Endothelial cell of umbilical vein (primary cell): Measurements from ENCODE around the gene ATP8A1. TPM values are rescaled to one million over a fixed set of nuclear protein-coding genes. Genes with fewer than 3 reads are reported as not detected.

Source experiments
- BruUV-seq: library from RNA; stranded (reverse); fragments of 400-500 nt; replicated peaks from 2 replicates; lab custom pipeline; 2021; lab: Mats Ljungman, UMichigan
- CTCF ChIA-PET: fragments of 300-600, 350-600 bp; sonication (Branson Sonifier 250); formaldehyde crosslinking; loops from one replicate; lab custom pipeline; 2021; ENCODE audit warnings: antibody characterized with exemption, inconsistent platforms; lab: Charles Lee
- POLR2A ChIA-PET: fragments of 300-600, 350-600 bp; sonication (Branson Sonifier 250); formaldehyde crosslinking; loops from one replicate; lab custom pipeline; 2021; ENCODE audit warnings: antibody characterized with exemption, inconsistent platforms; lab: Charles Lee
- DNase-seq: peaks from one replicate; pipeline ENCODE4 v3.0.0-alpha.2; 2011; ENCODE audit warnings: low read depth, low spot score
- FAIRE-seq: peaks from 2 replicates; lab custom pipeline; 2011; peaks lifted over from hg19 to GRCh38; lab: Jason Lieb, UNC
- H2AFZ ChIP-seq: 2 replicates; pipeline ENCODE4 v1.6.0; 2012; ENCODE audit warnings: low read depth, low read length, control low read depth, inconsistent platforms
- H3K27ac ChIP-seq: 2 replicates; pipeline ENCODE4 v1.5.1; 2011; ENCODE audit warnings: low read depth, mild to moderate bottlenecking, control low read depth, low read length, moderate library complexity; ENCODE audit not compliant: insufficient read depth
- H3K27me3 ChIP-seq, 2 experiments: 2 replicates each; pipeline versions ENCODE4 v1.6.0 to v1.6.1; 2011; ENCODE audit warnings: low read length in 2 of 2, mixed read lengths in 1 of 2; ENCODE audit not compliant: control insufficient read depth in 2 of 2, insufficient read depth in 2 of 2
- H3K36me3 ChIP-seq, 2 experiments: 2 replicates in 1 of 2; 3 replicates in 1 of 2; pipeline ENCODE4 v1.5.1; 2011; ENCODE audit warnings: low read length in 2 of 2, mild to moderate bottlenecking in 1 of 2, moderate library complexity in 1 of 2; ENCODE audit not compliant: control insufficient read depth in 2 of 2, insufficient read depth in 2 of 2; ENCODE audit errors: extremely low read depth in 1 of 2
- H3K4me1 ChIP-seq: 3 replicates; pipeline ENCODE4 v1.5.1; 2011; ENCODE audit warnings: mild to moderate bottlenecking, low read length; ENCODE audit not compliant: control insufficient read depth, insufficient read depth; ENCODE audit errors: extremely low read depth
- H3K4me2 ChIP-seq: 2 replicates; pipeline ENCODE4 v1.6.1; 2011; ENCODE audit warnings: low read length, control low read depth, mixed read lengths; ENCODE audit not compliant: insufficient read depth
- H3K4me3 ChIP-seq, 3 experiments: fragments of 200-600 bp in 1 of 3; sonication (generic), shearing (Covaris generic) in 1 of 3; replicated peaks in 1 of 3; 2 replicates each; pipeline ENCODE4 v1.5.1; 2011 to 2016; ENCODE audit warnings: control low read depth in 3 of 3, low read length in 3 of 3, mild to moderate bottlenecking in 2 of 3, inconsistent platforms in 1 of 3, low read depth in 1 of 3, moderate library complexity in 1 of 3; ENCODE audit not compliant: insufficient read depth in 1 of 3
- H3K79me2 ChIP-seq: 2 replicates; pipeline ENCODE4 v1.6.0; 2012; ENCODE audit warnings: low read length, inconsistent platforms; ENCODE audit not compliant: control insufficient read depth, insufficient read depth
- H3K9ac ChIP-seq: replicated peaks from 2 replicates; pipeline ENCODE3; 2011; ENCODE audit warnings: low read length, control low read depth; ENCODE audit not compliant: insufficient read depth; ENCODE audit errors: extremely low read depth
- H3K9me1 ChIP-seq: replicated peaks from 3 replicates; pipeline ENCODE4 v1.6.0; 2011; ENCODE audit warnings: mild to moderate bottlenecking, low read length; ENCODE audit not compliant: control insufficient read depth, insufficient read depth; ENCODE audit errors: extremely low read depth
- H3K9me3 ChIP-seq: replicated peaks from 2 replicates; pipeline ENCODE4 v1.5.1; 2012; ENCODE audit warnings: low read length, inconsistent platforms; ENCODE audit not compliant: control insufficient read depth, insufficient read depth
- H4K20me1 ChIP-seq: replicated peaks from 2 replicates; pipeline ENCODE3; 2011; ENCODE audit warnings: mild to moderate bottlenecking, low read length; ENCODE audit not compliant: control insufficient read depth, insufficient read depth; ENCODE audit errors: extremely low read depth
- CTCF ChIP-seq, 2 donors: IDR thresholded peaks; 1 replicate in 1 of 2; 2 replicates in 1 of 2; pipeline ENCODE4 v1.5.1; 2011; ENCODE audit warnings: low read length in 2 of 2, mild to moderate bottlenecking in 2 of 2, moderate library complexity in 2 of 2, control low read depth in 1 of 2, inconsistent platforms in 1 of 2, low read depth in 1 of 2; ENCODE audit not compliant: insufficient read depth in 1 of 2; ENCODE audit errors: extremely low read depth in 1 of 2
- EZH2 ChIP-seq: IDR thresholded peaks from 2 replicates; pipeline ENCODE4 v1.6.1; 2012; ENCODE audit warnings: borderline replicate concordance, low read depth, mild to moderate bottlenecking, moderate library complexity, low read length, inconsistent platforms; ENCODE audit not compliant: severe bottlenecking
- FOS ChIP-seq: IDR thresholded peaks from 2 replicates; pipeline ENCODE4 v1.6.1; 2011; ENCODE audit warnings: mild to moderate bottlenecking, low read length, moderate library complexity, borderline replicate concordance; ENCODE audit not compliant: insufficient read depth
- GATA2 ChIP-seq: IDR thresholded peaks from 2 replicates; pipeline ENCODE4 v1.7.0; 2011; ENCODE audit warnings: low read depth, mild to moderate bottlenecking, moderate library complexity, mixed read lengths, low read length; ENCODE audit not compliant: insufficient read length, insufficient read depth
- JUN ChIP-seq: IDR thresholded peaks from 2 replicates; pipeline ENCODE4 v1.6.1; 2011; ENCODE audit warnings: borderline replicate concordance, low read depth; ENCODE audit not compliant: insufficient read length, insufficient read depth
- MAX ChIP-seq: IDR thresholded peaks from 2 replicates; pipeline ENCODE4 v1.6.1; 2011; ENCODE audit not compliant: insufficient read depth, insufficient read length
- MYC ChIP-seq: IDR thresholded peaks from one replicate; pipeline ENCODE4 v1.6.1; 2011; ENCODE audit warnings: mild to moderate bottlenecking, low read depth, low read length
- POLR2A ChIP-seq: IDR thresholded peaks from 2 replicates; pipeline ENCODE4 v1.6.1; 2012; ENCODE audit warnings: low read depth, mild to moderate bottlenecking, control low read depth, low read length
- POLR2AphosphoS5 ChIP-seq: IDR thresholded peaks from 2 replicates; pipeline ENCODE4 v1.6.1; 2012; ENCODE audit warnings: low read depth, mild to moderate bottlenecking, control low read depth, low read length, moderate library complexity; ENCODE audit not compliant: insufficient read depth
- dilution Hi-C: fragments of 300-500 bp; cut with MboI; formaldehyde crosslinking; loops from one replicate; pipeline ENCODE4 v1.15.0; 2019; ENCODE audit warnings: low sequenced_read_pairs; ENCODE audit not compliant: extremely low pct_ligation_motif_present
- intact Hi-C: fragments of 100-400 bp; cut with micrococcal nuclease; formaldehyde crosslinking; loops from one replicate; pipeline ENCODE4 v1.10.0; 2022
- polyA plus RNA-seq, 4 experiments: library from polyadenylated mRNA; depleted of rRNA in 3 of 4; stranded (reverse) in 3 of 4; unstranded in 1 of 4; fragments of >200 nt; gene quantifications; 2 replicates each; pipeline versions ENCODE4 v1.2.1 to v1.2.3, GENCODE V29; 2011 to 2012; ENCODE audit warnings: missing spikeins in 1 of 4
- total RNA-seq: library from RNA; stranded (reverse); gene quantifications from 2 replicates; pipeline ENCODE4 v1.2.3, GENCODE V29; 2021

ATP8A1 gene
- total and polyA plus RNA-seq, 2 donors (not counting 3 experiments of a cell fraction or from before 2014, with no cell fraction given) = 0.97 to 11.5 TPM

- Histone ChIP-seq H3K27ac (no peak overlapping the region), H4K20me1 (no peaks in the 10 kb centered on the region), H3K79me2 (no peaks in the 10 kb centered on the region), H3K9me3 (no peaks in the 10 kb centered on the region), H2AFZ (no peak overlapping the region), H3K4me2 (no peak overlapping the region), H3K9ac (no peak overlapping the region), H3K4me3 (no peak overlapping the region), H3K36me3 (no peaks in the 10 kb centered on the region), H3K4me1 (no peaks in the 10 kb centered on the region), H3K9me1 (no peaks in the 10 kb centered on the region), H3K27me3 (no peaks in the 10 kb centered on the region)
- dilution Hi-C loops = no loop called here
- intact Hi-C loops = no loop called here
- CTCF ChIA-PET = no interaction called here
- no peak for DNase-seq
- no TSS peak for BruUV-seq
- POLR2A ChIA-PET = no interaction called here
- FAIRE-seq = no peak
- TF ChIP-seq MAX (no peak), CTCF (IDR thresholded peaks at IDR 0.05; ENCODE audit: extremely low read depth in 1 of 2, insufficient read depth in 1 of 2, low read depth in 1 of 2, low read length in 2 of 2) (no peak), POLR2A (no peak), JUN (no peak), EZH2 (no peak), GATA2 (no peak), MYC (no peak), POLR2AphosphoS5 (no peak), FOS (no peak)
Observed at GRCh38 chr4:42617030-42617429, 39.9 kb downstream of the ATP8A1 start.
